ENCODE data around the gene ADCY4. TPM values are rescaled to one million over a fixed set of nuclear protein-coding genes. Genes with fewer than 3 reads are reported as not detected.

The ADCY4 gene
- total and polyA plus RNA-seq, 2 of the 8 experiments (the other 6 are each of a cell fraction or from before 2014, with no cell fraction given): 0.27 to 0.35 TPM

DNA sequence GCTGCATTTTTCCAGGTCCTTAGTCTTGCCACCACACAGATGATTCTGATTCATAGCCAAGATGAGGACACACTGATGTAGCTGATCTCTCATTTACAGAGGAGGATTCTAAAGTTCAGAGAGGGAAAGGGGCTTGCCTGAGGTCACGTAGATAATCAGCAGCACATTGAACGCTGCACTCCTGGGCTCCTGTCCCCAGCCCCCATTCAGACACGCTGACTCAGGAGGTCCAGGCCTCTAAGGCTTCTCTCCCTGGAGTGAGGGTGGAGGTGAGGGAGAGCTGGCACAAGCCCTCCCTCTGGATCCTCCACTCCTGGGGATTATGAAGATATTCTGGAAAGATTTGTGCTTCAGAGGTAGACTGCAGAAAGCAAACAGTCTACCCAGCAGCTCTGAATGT lies 43.5 kb upstream of the ADCY4 start:
- Histone ChIP-seq H3K4me3 (ENCODE audit: extremely low read depth in 1 of 4, insufficient read depth in 2 of 4, low read depth in 3 of 4, low read length in 4 of 4) (no peak overlapping the region), H2BK20ac (ENCODE audit: low read length) (no peak overlapping the region), H3K14ac (ENCODE audit: insufficient read length) (no peak overlapping the region), H2BK12ac (ENCODE audit: low read depth, low read length) (no peak overlapping the region), H3K36me3 (ENCODE audit: control insufficient read depth in 2 of 4, insufficient read depth in 4 of 4, low read length in 3 of 4) (peaks cover 2 to 7% (median 3%) of the 10 kb centered on the region in 4 experiments; a peak in 5 of 8 replicates), H2BK5ac (ENCODE audit: low read depth, low read length) (0 out of 2 replicates have a peak overlapping the region, but pooled peaks have one; percentile 32), H4K8ac (ENCODE audit: extremely low read depth, insufficient read depth, low read length) (no peak overlapping the region; the same call in 1 of the 2 replicates), H3K23ac (ENCODE audit: insufficient read length) (no peak overlapping the region), H3K23me2 (ENCODE audit: low read depth, low read length) (peaks cover 7% of the 10 kb centered on the region; the same call in 1 of the 2 replicates), H3K18ac (ENCODE audit: extremely low read depth, low read length) (no peak overlapping the region), H3K56ac (replicated peaks; ENCODE audit: insufficient read length, low read depth, low read length) (no peak overlapping the region), H3K4ac (replicated peaks; ENCODE audit: insufficient read length, low read depth, low read length) (no peak overlapping the region), H3K79me2 (ENCODE audit: control insufficient read depth in 1 of 2, insufficient read depth in 2 of 2, low read length in 2 of 2) (no peaks in the 10 kb centered on the region), H4K91ac (replicated peaks; ENCODE audit: insufficient read length, low read length) (no peak overlapping the region), H3K79me1 (ENCODE audit: low read depth, low read length) (no peaks in the 10 kb centered on the region), H3K9me3 (ENCODE audit: insufficient read depth in 2 of 2, low read depth in 1 of 2, low read length in 1 of 2) (no peaks in the 10 kb centered on the region), H4K20me1 (replicated peaks in 1 of 2; ENCODE audit: control insufficient read depth in 1 of 2, insufficient read depth in 2 of 2, low read length in 2 of 2) (no peaks in the 10 kb centered on the region), H2AK5ac (ENCODE audit: low read depth, low read length) (no peak overlapping the region), H4K5ac (ENCODE audit: insufficient read length, low read depth, low read length) (no peak overlapping the region), H3K4me1 (replicated peaks in 1 of 4; ENCODE audit: control insufficient read depth in 3 of 4, insufficient read depth in 4 of 4, low read length in 3 of 4) (peaks cover 11 to 25% (median 13%) of the 10 kb centered on the region in 4 experiments), H3K27me3 (replicated peaks in 1 of 4; ENCODE audit: control insufficient read depth in 3 of 4, extremely low read depth in 1 of 4, insufficient read depth in 3 of 4, low read length in 3 of 4) (no peaks in the 10 kb centered on the region), H3K27ac (ENCODE audit: low read depth, low read length) (no peak overlapping the region), H3K9ac (replicated peaks in 1 of 4; ENCODE audit: extremely low read depth in 1 of 4, low read depth in 3 of 4, low read length in 3 of 4) (no peak overlapping the region), H2BK15ac (ENCODE audit: low read length) (no peak overlapping the region; the same call in 1 of the 2 replicates), H2AFZ (ENCODE audit: low read length) (no peak overlapping the region), H3K4me2 (ENCODE audit: insufficient read depth in 1 of 2, low read depth in 2 of 2, low read length in 2 of 2) (no peak overlapping the region), H2BK120ac (replicated peaks; ENCODE audit: low read depth, low read length) (no peak overlapping the region)
- ChIA-PET POLR2A (ENCODE audit: partially characterized antibody) (interaction anchor here (1.4 to 4.7 kb wide), 10 partner anchors 8 to 40 kb away, joined by 3 to 27 read pairs (median 5); partner anchors contain the start of gene NFATC4), CTCF (ENCODE audit: partially characterized antibody) (interaction anchor here (0.8 to 16.4 kb wide), 14 partner anchors 8 to 58 kb away, joined by 3 to 207 read pairs (median 9); partner anchors contain the start of genes ADCY4, CBLN3, KHNYN and NFATC4)
- no peak for FAIRE-seq
- no peak for DNase-seq (ENCODE audit: low read depth in 1 of 2, low spot score in 2 of 2)
- WGBS, 2 experiments (ENCODE audit: extremely low coverage in 1 of 2, insufficient coverage in 1 of 2, insufficient read length in 1 of 2, insufficient replicate concordance in 2 of 2, low coverage in 1 of 2, low lambda C conversion rate in 2 of 2, missing lambda C conversion rate in 1 of 2): 95% methylated on average over 3 of the region's 3 CpGs; no CpG with 5 or more reads in 1 of the 2 experiments
- TF ChIP-seq MAFK (IDR thresholded peaks at IDR 0.05; ENCODE audit: low read depth, low read length) (no peak), ASH2L (IDR thresholded peaks at IDR 0.05; ENCODE audit: low read length) (no peak), BRCA1 (IDR thresholded peaks at IDR 0.05; ENCODE audit: low read depth, low read length) (no peak), EZH2 (IDR thresholded peaks at IDR 0.05; ENCODE audit: low read depth, low read length, severe bottlenecking) (no peak), CTBP2 (IDR thresholded peaks at IDR 0.05; ENCODE audit: borderline replicate concordance, insufficient read depth, insufficient read length, low read length) (no peak), TAF7 (optimal IDR thresholded peaks at IDR 0.05; ENCODE audit: borderline replicate concordance, low read depth, low read length) (no peak), RBBP5 (IDR thresholded peaks at IDR 0.05; ENCODE audit: borderline replicate concordance, low read depth, low read length) (no peak), POLR2AphosphoS5 (IDR thresholded peaks at IDR 0.05; ENCODE audit: low read depth, low read length) (no peak), RFX5 (IDR thresholded peaks at IDR 0.05; ENCODE audit: borderline replicate concordance, low read depth, low read length) (no peak), KDM5A (IDR thresholded peaks at IDR 0.05; ENCODE audit: low read length) (no peak)
